C1 segment of cervical spinal cord (tissue), 14 donors: ENCODE data around the gene OR7C2.

Experiments
- DNase-seq, 14 donors: peaks; one replicate each; lab custom pipeline; 2025; lab: John Stamatoyannopoulos, UW

Gene OR7C2

GRCh38 chr19:14979476-14980255, 38.4 kb downstream of the OR7C2 start, which contains the start of gene SLC1A6:
TSS of gene SLC1A6 (minus strand) at chr19:14979864. CDS start at chr19:14972910, 6,954 bp downstream.
- peak in 1 of 14 donors; percentile 45 for DNase-seq

DNA sequence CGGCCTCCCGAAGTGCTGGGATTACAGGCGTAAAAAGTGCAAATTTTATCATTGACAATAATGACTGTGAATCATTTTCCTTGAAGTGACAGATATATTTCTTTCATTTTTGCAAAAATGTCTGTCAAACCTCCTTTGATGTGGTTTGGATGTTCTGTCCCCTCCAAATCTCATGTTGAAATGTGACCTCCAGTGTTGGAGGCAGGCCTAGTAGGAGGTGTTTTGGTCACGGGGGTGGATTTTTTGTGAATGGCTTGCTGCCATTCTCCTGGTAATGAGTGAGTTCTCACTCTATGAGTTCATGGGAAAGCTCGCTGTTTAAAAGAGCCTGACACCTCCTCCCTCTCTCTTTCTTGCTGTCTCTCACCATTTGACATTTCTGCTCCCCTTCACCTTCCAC, 43.8 kb downstream of the OR7C2 start:
- no peak for DNase-seq
